NCI-H1436 (cell line): ENCODE results near the gene SPINK1.
"Not testable (repeated sequence)": the region's sequence is repeated elsewhere in the genome, so short reads cannot be mapped to it uniquely, and the experiment has no call there.

Experiments
- DNase-seq: peaks from one replicate; lab custom pipeline; 2025; lab: John Stamatoyannopoulos, UW

Gene SPINK1

GRCh38 chr5:147831465-147831864 is at the start of gene SPINK1:
TSS of gene SPINK1 (minus strand) at chr5:147831671. CDS start at chr5:147831577, 94 bp downstream.
- DNase-seq = no peak

GRCh38 chr5:147880487-147880886 is 49.0 kb upstream of the SPINK1 start:
- no peak for DNase-seq

- no peak for DNase-seq
Observed at GRCh38 chr5:147879784-147880183, 48.3 kb upstream of the SPINK1 start.

GRCh38 chr5:147878066-147878759 is 46.7 kb upstream of the SPINK1 start, which contains the start of gene SCGB3A2:
TSS of gene SCGB3A2 (plus strand) at chr5:147878711. CDS start at chr5:147878804, 93 bp downstream.
- DNase-seq = no peak

- no peak for DNase-seq
Observed at GRCh38 chr5:147876626-147877025, 45.2 kb upstream of the SPINK1 start.

- no peak for DNase-seq
Observed at GRCh38 chr5:147876141-147876540, 44.7 kb upstream of the SPINK1 start.

GRCh38 chr5:147874910-147875367 is 43.5 kb upstream of the SPINK1 start:
- DNase-seq = no peak

- DNase-seq = not testable (repeated sequence)
Observed at GRCh38 chr5:147874118-147874875, 42.8 kb upstream of the SPINK1 start.

GRCh38 chr5:147872744-147873435 is 41.4 kb upstream of the SPINK1 start:
- not testable (repeated sequence) for DNase-seq

GRCh38 chr5:147871980-147872549 is 40.6 kb upstream of the SPINK1 start:
- not testable (repeated sequence) for DNase-seq

- DNase-seq = not testable (repeated sequence)
Observed at GRCh38 chr5:147869892-147870291, 38.4 kb upstream of the SPINK1 start.

GRCh38 chr5:147869112-147869511 is 37.6 kb upstream of the SPINK1 start:
- DNase-seq = no peak

GRCh38 chr5:147863454-147864158 is 32.1 kb upstream of the SPINK1 start:
- DNase-seq = no peak

- DNase-seq = no peak
Observed at GRCh38 chr5:147860641-147861025, 29.2 kb upstream of the SPINK1 start.

GRCh38 chr5:147859962-147860640 is 28.6 kb upstream of the SPINK1 start:
- DNase-seq = no peak

GRCh38 chr5:147858565-147858964 is 27.1 kb upstream of the SPINK1 start:
- no peak for DNase-seq

- peak; percentile 10 for DNase-seq
Observed at GRCh38 chr5:147857302-147858129, 26.0 kb upstream of the SPINK1 start.

GRCh38 chr5:147856801-147857200 is 25.3 kb upstream of the SPINK1 start:
- DNase-seq = no peak

GRCh38 chr5:147855774-147856069 is 24.3 kb upstream of the SPINK1 start:
- no peak for DNase-seq
